SK-N-SH treated with all-trans-retinoic acid at 6 μM for 48 hours (cell line): Measurements from ENCODE around the gene PRRC2B.
"Not testable (repeated sequence)": the region's sequence is repeated elsewhere in the genome, so short reads cannot be mapped to it uniquely, and the experiment has no call there.

ENCODE experiments used
- ATAC-seq: fragments of 200-7000 bp; cut with Tn5 transposase; 3 replicates; pipeline ENCODE4 v1.9.1; 2020; ENCODE audit warnings: mild to moderate bottlenecking, moderate library complexity
- CREB5 ChIP-seq: fragments of 250-450 bp; sonication (Bioruptor Pico); IDR thresholded peaks from 2 replicates; pipeline ENCODE4 v1.5.1; 2020; ENCODE audit warnings: low read depth, mild to moderate bottlenecking, moderate library complexity
- CSRNP3 ChIP-seq: fragments of 250-450 bp; sonication (Bioruptor Pico); IDR thresholded peaks from 2 replicates; pipeline ENCODE4 v1.5.1; 2021; ENCODE audit warnings: mild to moderate bottlenecking, moderate library complexity
- ESRRG ChIP-seq: fragments of 250-450 bp; sonication (Bioruptor Pico); IDR thresholded peaks from 2 replicates; pipeline ENCODE4 v1.6.1; 2021; ENCODE audit warnings: mild to moderate bottlenecking
- GLIS3 ChIP-seq: fragments of 250-450 bp; sonication (Bioruptor Pico); IDR thresholded peaks from 2 replicates; pipeline ENCODE4 v1.5.0; 2020; ENCODE audit warnings: mild to moderate bottlenecking, moderate library complexity
- OSR1 ChIP-seq: fragments of 250-450 bp; sonication (Bioruptor Pico); IDR thresholded peaks from 2 replicates; pipeline ENCODE4 v1.8.0; 2022; ENCODE audit warnings: moderate library complexity, mild to moderate bottlenecking, inconsistent platforms
- PATZ1 ChIP-seq: fragments of 250-450 bp; sonication (Bioruptor Pico); IDR thresholded peaks from 2 replicates; pipeline ENCODE4 v1.8.0; 2020; ENCODE audit warnings: mild to moderate bottlenecking, moderate library complexity, borderline replicate concordance
- PPARA ChIP-seq: fragments of 250-450 bp; sonication (Bioruptor Pico); IDR thresholded peaks from 2 replicates; pipeline ENCODE4 v1.5.0; 2020; ENCODE audit warnings: mild to moderate bottlenecking, borderline replicate concordance
- RARB ChIP-seq: fragments of 250-450 bp; sonication (Bioruptor Pico); IDR thresholded peaks from 2 replicates; pipeline ENCODE4 v1.8.0; 2021; ENCODE audit warnings: mild to moderate bottlenecking, moderate library complexity
- TCF4 ChIP-seq: fragments of 250-450 bp; sonication (Bioruptor Pico); IDR thresholded peaks from 2 replicates; pipeline ENCODE4 v1.8.0; 2021; ENCODE audit warnings: mild to moderate bottlenecking, moderate library complexity, borderline replicate concordance
- ZFP3 ChIP-seq: fragments of 250-450 bp; sonication (Bioruptor Pico); IDR thresholded peaks from 2 replicates; pipeline ENCODE4 v1.5.0; 2020; ENCODE audit warnings: mild to moderate bottlenecking, moderate library complexity
- ZFP30 ChIP-seq: fragments of 450-650 bp; formaldehyde crosslinking; IDR thresholded peaks from 2 replicates; pipeline ENCODE4 v1.5.0; 2022; ENCODE audit warnings: mild to moderate bottlenecking, moderate library complexity
- ZNF565 ChIP-seq: fragments of 450-650 bp; formaldehyde crosslinking; conservative IDR thresholded peaks from 2 replicates; pipeline ENCODE4 v1.5.0; 2020; ENCODE audit warnings: low read depth, mild to moderate bottlenecking, moderate library complexity
- ZNF70 ChIP-seq: fragments of 450-650 bp; formaldehyde crosslinking; IDR thresholded peaks from 2 replicates; pipeline ENCODE4 v1.5.0; 2020; ENCODE audit warnings: mild to moderate bottlenecking, moderate library complexity
- ZNF8 ChIP-seq: fragments of 450-650 bp; formaldehyde crosslinking; IDR thresholded peaks from 2 replicates; pipeline ENCODE4 v1.5.0; 2020; ENCODE audit warnings: mild to moderate bottlenecking, moderate library complexity

The PRRC2B gene

GRCh38 chr9:131545786-131546335 is 152.0 kb downstream of the PRRC2B start:
- ATAC-seq: peak; percentile 24
- TF ChIP-seq RARB (CRISPR knock-in tag) (no peak), OSR1 (CRISPR knock-in tag) (no peak), PPARA (CRISPR knock-in tag) (no peak), GLIS3 (CRISPR knock-in tag) (no peak), TCF4 (CRISPR knock-in tag) (no peak), CREB5 (no peak), ZFP30 (CRISPR knock-in tag) (no peak), CSRNP3 (CRISPR knock-in tag) (no peak), ZNF8 (no peak), ZNF565 (no peak)

GRCh38 chr9:131546336-131547084 is 152.6 kb downstream of the PRRC2B start:
- peak; percentile 87 for ATAC-seq

GRCh38 chr9:131549186-131549585 is 155.3 kb downstream of the PRRC2B start:
- not testable (repeated sequence) for ATAC-seq

More at GRCh38 chr9:131546336-131547084, 152.6 kb downstream of the PRRC2B start:
- TF ChIP-seq PPARA (CRISPR knock-in tag) (no peak), ZFP3 (CRISPR knock-in tag) (no peak), ZFP30 (CRISPR knock-in tag) (no peak), ESRRG (no peak), GLIS3 (CRISPR knock-in tag) (no peak), CREB5 (no peak), ZNF70 (CRISPR knock-in tag) (no peak), PATZ1 (CRISPR knock-in tag) (no peak), OSR1 (CRISPR knock-in tag) (no peak), ZNF8 (no peak)
